ENCODE measurements around the gene ANO2.

- TF ChIP-seq CTCF (IDR thresholded peaks at IDR 0.05; ENCODE audit: low read depth, low read length, poor library complexity, severe bottlenecking) (no peak), EZH2phosphoT487 (IDR thresholded peaks at IDR 0.05; ENCODE audit: borderline replicate concordance, low read length) (no peak)
Measured at GRCh38 chr12:5927732-5928516, 17.1 kb downstream of the ANO2 start.

Data from DOHH2 (cell line).